K562 (cell line): ENCODE results near the gene MEAF6. TPM values are rescaled to one million over a fixed set of nuclear protein-coding genes. Genes with fewer than 3 reads are reported as not detected.

Source experiments
- polyA plus RNA-seq, 8 experiments: library from polyadenylated mRNA; depleted of rRNA in 4 of 8; stranded (reverse) in 5 of 8; unstranded in 3 of 8; fragments of >200 nt; fragmentation: Nextera tagmentation in 2 of 8; fragmentation: Illumina TruSeq in 1 of 8; extraction: Ambion mirVana in 2 of 8; extraction: Trizol in 1 of 8; gene quantifications; 2 replicates each; pipeline versions ENCODE4 v1.2.1 to v1.2.3, GENCODE V29; 2011 to 2014; ENCODE audit warnings: inconsistent platforms in 1 of 8, missing spikeins in 1 of 8
- total RNA-seq, 7 experiments: library from RNA; depleted of rRNA in 6 of 7; stranded (reverse); fragments of >200 nt in 6 of 7; fragmentation: Illumina TruSeq in 2 of 7; extraction: Trizol in 2 of 7; gene quantifications; 2 replicates each; pipeline versions ENCODE4 v1.2.1 to v1.2.3, GENCODE V29; 2011 to 2021; ENCODE audit warnings: low replicate concordance in 1 of 7
- TF ChIP-seq, protein P1 (sequence below): fragments of 450-650 bp; IDR thresholded peaks from 2 replicates; pipeline ENCODE4 v1.6.1; 2016; ENCODE audit warnings: low read depth

Gene MEAF6
- total and polyA plus RNA-seq, 9 of the 15 experiments (the other 6 are each of a cell fraction or from before 2014, with no cell fraction given) = 55.0 to 151 (median 92.3) TPM

DNA sequence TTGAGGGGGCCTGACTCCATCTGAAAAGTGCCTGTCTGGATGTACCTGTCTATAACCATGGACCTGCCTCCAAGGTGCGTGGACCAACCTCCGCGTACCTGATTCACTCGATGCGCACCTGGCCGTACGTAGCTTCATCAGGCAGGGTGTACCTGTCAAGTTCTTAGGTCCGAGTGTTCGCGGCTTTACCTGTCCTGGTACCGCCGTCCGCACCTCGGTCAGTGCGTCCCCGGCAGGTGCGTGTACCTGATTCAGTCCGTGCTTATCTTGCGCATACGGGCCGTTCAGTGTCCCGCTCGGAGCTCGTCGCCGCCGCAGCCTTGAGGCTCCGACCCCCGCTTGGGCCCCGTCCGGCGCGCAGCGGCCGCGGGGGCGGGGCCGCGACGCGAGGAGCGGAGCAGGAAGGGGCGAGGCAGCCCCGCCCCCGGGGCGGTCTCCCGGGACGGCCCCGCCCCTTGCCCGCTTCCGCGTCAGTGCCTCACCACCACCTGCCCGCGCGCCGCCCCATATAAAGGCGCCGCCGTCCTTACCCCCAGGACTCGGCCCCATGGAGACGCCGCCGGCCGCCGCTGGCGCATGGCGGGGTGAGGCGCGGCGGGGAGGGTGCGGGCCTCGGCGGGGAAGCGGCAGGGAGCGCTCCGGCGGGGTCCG lies 40.4 kb downstream of the MEAF6 start, which contains the start of gene ZC3H12A (continued):
- TF ChIP-seq, protein P1, sequence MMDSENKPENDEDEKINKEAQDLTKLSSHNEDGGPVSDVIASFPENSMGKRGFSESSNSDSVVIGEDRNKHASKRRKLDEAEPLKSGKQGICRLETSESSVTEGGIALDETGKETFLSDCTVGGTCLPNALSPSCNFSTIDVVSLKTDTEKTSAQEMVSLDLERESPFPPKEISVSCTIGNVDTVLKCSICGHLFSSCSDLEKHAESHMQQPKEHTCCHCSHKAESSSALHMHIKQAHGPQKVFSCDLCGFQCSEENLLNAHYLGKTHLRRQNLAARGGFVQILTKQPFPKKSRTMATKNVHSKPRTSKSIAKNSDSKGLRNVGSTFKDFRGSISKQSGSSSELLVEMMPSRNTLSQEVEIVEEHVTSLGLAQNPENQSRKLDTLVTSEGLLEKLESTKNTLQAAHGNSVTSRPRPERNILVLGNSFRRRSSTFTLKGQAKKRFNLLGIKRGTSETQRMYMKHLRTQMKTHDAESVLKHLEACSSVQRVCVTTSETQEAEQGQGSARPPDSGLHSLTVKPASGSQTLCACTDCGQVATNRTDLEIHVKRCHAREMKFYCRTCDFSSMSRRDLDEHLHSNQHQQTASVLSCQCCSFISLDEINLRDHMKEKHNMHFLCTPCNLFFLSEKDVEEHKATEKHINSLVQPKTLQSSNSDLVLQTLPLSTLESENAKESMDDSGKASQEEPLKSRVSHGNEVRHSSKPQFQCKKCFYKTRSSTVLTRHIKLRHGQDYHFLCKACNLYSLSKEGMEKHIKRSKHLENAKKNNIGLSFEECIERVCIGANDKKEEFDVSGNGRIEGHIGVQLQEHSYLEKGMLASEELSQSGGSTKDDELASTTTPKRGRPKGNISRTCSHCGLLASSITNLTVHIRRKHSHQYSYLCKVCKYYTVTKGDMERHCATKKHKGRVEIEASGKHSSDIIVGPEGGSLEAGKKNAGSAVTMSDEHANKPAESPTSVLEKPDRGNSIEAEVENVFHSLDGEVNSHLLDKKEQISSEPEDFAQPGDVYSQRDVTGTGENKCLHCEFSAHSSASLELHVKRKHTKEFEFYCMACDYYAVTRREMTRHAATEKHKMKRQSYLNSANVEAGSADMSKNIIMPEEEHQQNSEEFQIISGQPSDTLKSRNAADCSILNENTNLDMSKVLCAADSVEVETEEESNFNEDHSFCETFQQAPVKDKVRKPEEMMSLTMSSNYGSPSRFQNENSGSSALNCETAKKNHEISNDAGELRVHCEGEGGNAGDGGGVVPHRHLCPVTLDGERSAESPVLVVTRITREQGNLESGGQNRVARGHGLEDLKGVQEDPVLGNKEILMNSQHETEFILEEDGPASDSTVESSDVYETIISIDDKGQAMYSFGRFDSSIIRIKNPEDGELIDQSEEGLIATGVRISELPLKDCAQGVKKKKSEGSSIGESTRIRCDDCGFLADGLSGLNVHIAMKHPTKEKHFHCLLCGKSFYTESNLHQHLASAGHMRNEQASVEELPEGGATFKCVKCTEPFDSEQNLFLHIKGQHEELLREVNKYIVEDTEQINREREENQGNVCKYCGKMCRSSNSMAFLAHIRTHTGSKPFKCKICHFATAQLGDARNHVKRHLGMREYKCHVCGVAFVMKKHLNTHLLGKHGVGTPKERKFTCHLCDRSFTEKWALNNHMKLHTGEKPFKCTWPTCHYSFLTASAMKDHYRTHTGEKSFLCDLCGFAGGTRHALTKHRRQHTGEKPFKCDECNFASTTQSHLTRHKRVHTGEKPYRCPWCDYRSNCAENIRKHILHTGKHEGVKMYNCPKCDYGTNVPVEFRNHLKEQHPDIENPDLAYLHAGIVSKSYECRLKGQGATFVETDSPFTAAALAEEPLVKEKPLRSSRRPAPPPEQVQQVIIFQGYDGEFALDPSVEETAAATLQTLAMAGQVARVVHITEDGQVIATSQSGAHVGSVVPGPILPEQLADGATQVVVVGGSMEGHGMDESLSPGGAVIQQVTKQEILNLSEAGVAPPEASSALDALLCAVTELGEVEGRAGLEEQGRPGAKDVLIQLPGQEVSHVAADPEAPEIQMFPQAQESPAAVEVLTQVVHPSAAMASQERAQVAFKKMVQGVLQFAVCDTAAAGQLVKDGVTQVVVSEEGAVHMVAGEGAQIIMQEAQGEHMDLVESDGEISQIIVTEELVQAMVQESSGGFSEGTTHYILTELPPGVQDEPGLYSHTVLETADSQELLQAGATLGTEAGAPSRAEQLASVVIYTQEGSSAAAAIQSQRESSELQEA = no peak
